Measurements from ENCODE around the gene ZNF525. TPM values are rescaled to one million over a fixed set of nuclear protein-coding genes. Genes with fewer than 3 reads are reported as not detected.
"Not testable (repeated sequence)": the region's sequence is repeated elsewhere in the genome, so short reads cannot be mapped to it uniquely, and the experiment has no call there.

Gene ZNF525
- polyA plus RNA-seq, 5 donors = 10.1 to 19.3 (median 13.9) TPM

GRCh38 chr19:53394974-53395839 lies 29.7 kb downstream of the ZNF525 start, which contains the start of gene ZNF765:
ZNF765 (plus strand) TSS chr19:53395149; CDS start chr19:53398016, 2,867 bp downstream.
- peak; percentile 92 to 93 for DNase-seq

- not testable (repeated sequence) for DNase-seq
Measured at GRCh38 chr19:53395840-53396524, 30.5 kb downstream of the ZNF525 start.

- DNase-seq = no peak
Measured at GRCh38 chr19:53396525-53396868, 31.0 kb downstream of the ZNF525 start.

GRCh38 chr19:53397918-53398317 lies 32.4 kb downstream of the ZNF525 start:
- DNase-seq = not testable (repeated sequence)

DNA sequence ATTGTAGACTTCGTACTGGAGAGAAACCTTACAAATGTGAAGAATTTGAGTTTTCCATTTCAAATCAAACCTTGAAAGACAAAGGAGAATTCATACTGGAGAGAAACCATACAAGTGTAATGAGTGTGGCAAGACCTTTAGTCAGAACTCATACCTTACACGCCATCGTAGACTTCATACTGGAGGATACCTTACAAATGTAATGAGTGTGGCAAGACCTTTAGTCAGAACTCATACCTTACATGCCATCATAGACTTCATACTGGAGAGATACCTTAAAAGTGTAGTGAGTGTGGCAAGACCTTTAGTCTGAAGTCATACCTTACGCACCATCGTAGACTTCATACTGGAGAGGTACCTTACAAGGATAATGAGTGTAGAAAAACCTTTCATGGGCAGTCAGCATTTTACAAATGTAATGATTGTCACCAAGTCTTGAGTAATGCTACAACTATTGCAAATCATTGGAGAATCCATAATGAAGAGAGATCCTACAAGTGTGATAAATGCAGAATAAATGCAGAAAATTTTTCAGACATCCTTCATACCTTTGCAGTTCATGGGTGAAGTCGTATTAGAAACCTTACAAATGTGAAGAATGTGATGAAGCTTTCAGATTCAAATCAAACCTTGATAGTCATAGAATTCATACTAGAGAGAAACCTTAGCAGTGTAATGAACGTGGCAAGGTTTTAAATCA lies 44.1 kb downstream of the ZNF525 start:
- DNase-seq = no peak

DNA sequence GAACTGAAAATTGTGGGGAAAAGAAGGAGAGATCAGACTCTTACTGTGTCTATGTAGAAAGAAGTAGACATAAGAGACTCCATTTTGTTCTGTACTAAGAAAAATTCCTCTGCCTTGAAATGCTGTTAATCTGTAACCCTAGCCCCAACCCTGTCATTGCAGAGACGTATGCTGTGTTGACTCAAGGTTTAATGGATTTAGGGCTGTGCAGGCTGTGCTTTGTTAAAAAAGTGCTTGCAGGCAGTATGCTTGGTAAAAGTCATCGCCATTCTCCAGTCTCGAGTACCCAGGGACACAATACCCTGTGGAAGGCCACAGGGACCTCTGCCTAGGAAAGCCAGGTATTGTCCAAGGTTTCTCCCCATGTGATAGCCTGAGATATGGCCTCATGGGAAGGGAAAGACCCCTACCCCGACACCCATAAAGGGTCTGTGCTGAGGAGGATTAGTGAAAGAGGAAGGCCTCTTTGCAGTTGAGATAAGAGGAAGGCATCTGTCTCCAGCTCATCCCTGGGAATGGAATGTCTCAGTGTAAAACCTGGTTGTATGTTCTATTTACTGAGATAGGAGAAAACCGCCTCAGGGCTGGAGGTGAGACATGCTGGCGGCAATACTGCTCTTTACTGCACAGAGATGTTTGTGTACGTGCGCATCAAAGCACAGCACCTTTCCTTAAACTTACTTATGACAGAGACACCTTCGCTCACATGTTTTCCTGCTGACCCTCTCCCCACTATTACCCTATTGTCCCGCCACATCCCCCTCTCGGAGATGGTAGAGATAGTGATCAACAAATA lies 55.2 kb downstream of the ZNF525 start:
- DNase-seq = not testable (repeated sequence)

DNA sequence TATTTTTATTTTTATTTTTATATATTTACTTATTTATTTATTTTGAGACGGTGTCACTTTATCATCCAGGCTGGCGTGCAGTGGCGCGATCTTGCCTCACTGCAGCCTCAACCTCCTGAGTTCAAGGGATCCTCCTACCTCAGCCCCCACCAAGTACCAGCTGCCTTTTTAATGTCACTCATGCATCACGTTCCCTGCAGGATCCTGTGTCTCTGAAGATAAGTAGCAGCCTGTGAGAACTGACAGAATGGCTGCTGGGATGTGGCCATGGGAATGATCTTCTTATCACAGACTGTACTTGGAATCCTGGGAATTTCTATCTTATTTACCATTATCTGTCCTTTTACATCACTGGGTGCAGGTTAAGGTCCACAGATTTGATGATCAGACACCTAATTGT lies 57.0 kb downstream of the ZNF525 start:
- DNase-seq = no peak

- not testable (repeated sequence) for DNase-seq
Measured at GRCh38 chr19:53423074-53423473, 57.6 kb downstream of the ZNF525 start.

DNA sequence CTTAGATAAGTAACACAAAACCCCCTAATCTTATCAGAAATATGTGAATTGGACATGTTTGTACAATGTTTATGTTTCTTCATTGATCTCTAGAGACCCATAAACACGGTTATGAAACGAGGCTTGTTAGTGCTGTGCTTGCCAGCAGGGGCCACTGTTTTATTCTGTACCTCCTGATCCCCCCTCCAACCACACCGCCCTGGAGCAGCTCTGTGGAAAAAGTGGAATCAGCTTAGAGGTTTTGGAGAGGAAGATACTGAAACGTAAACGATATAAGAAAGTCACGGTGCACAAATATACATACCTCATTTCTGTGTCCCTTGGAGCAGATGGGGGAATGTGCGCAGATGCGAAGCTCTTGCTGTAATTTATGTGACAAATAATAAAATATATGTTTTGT lies 58.2 kb downstream of the ZNF525 start:
- DNase-seq = not testable (repeated sequence)

- DNase-seq = peak; percentile 61 to 64
Measured at GRCh38 chr19:53424968-53425597, 59.6 kb downstream of the ZNF525 start.

GRCh38 chr19:53431399-53432087 lies 66.0 kb downstream of the ZNF525 start, which contains the start of gene ZNF761:
ZNF761 (plus strand) TSS chr19:53431984; CDS start chr19:53447269, 15,285 bp downstream.
- peak; percentile 91 to 92 for DNase-seq

- DNase-seq = peak in 1 of 2 donors; percentile 11
Measured at GRCh38 chr19:53432088-53432661, 66.7 kb downstream of the ZNF525 start.

Other genes with a start within 250 kb of the ZNF525 start
- gene ZNF415, start 232.8 kb upstream of the ZNF525 start, polyA plus RNA-seq (ENCODE audit: insufficient read depth in 1 of 5, insufficient read length in 5 of 5, low replicate concordance in 1 of 5) = 10 to 100 TPM; 15.5 to 28.3 (median 25.2) TPM
- gene ZNF347, start 206.7 kb upstream of the ZNF525 start, polyA plus RNA-seq (ENCODE audit: insufficient read depth in 1 of 5, insufficient read length in 5 of 5, low replicate concordance in 1 of 5) = 10 to 100 TPM in 4 of 5 donors, 1 to 10 TPM in 1; 9.2 to 16.5 (median 15.1) TPM
- gene ZNF665, start 172.3 kb upstream of the ZNF525 start, polyA plus RNA-seq (ENCODE audit: insufficient read depth in 1 of 5, insufficient read length in 5 of 5, low replicate concordance in 1 of 5) = 10 to 100 TPM in 4 of 5 donors, 1 to 10 TPM in 1; 7.0 to 14.5 (median 12.1) TPM
- 10 to 100 TPM; 39.2 to 62.9 (median 53.2) TPM for gene ZNF677, start 110.8 kb upstream of the ZNF525 start, polyA plus RNA-seq (ENCODE audit: insufficient read depth in 1 of 5, insufficient read length in 5 of 5, low replicate concordance in 1 of 5)
- under 1 TPM in 2 of 5 donors, not detected in 3; 0.13 to 0.30 TPM for gene VN1R2, start 107.4 kb upstream of the ZNF525 start, polyA plus RNA-seq (ENCODE audit: insufficient read depth in 1 of 5, insufficient read length in 5 of 5, low replicate concordance in 1 of 5)
- not detected for gene VN1R4, start 98.0 kb upstream of the ZNF525 start, polyA plus RNA-seq (ENCODE audit: insufficient read depth in 1 of 5, insufficient read length in 5 of 5, low replicate concordance in 1 of 5)
- gene ZNF845, start 32.0 kb upstream of the ZNF525 start, polyA plus RNA-seq (ENCODE audit: insufficient read depth in 1 of 5, insufficient read length in 5 of 5, low replicate concordance in 1 of 5) = 10 to 100 TPM in 2 of 5 donors, 1 to 10 TPM in 3; 5.9 to 11.4 (median 8.9) TPM
- 10 to 100 TPM in 4 of 5 donors, 1 to 10 TPM in 1; 8.2 to 18.2 (median 13.9) TPM for gene ZNF765, start 29.4 kb downstream of the ZNF525 start, polyA plus RNA-seq (ENCODE audit: insufficient read depth in 1 of 5, insufficient read length in 5 of 5, low replicate concordance in 1 of 5)
- 10 to 100 TPM; 16.4 to 27.7 (median 22.3) TPM for gene ZNF761, start 66.3 kb downstream of the ZNF525 start, polyA plus RNA-seq (ENCODE audit: insufficient read depth in 1 of 5, insufficient read length in 5 of 5, low replicate concordance in 1 of 5)
- 1 to 10 TPM; 4.0 to 7.8 (median 5.3) TPM for gene ZNF813, start 102.0 kb downstream of the ZNF525 start, polyA plus RNA-seq (ENCODE audit: insufficient read depth in 1 of 5, insufficient read length in 5 of 5, low replicate concordance in 1 of 5)
- gene ZNF331, start 172.4 kb downstream of the ZNF525 start, polyA plus RNA-seq (ENCODE audit: insufficient read depth in 1 of 5, insufficient read length in 5 of 5, low replicate concordance in 1 of 5) = 10 to 100 TPM; 16.3 to 24.1 (median 19.6) TPM

All from right lung (tissue), 5 donors.